HepG2 (cell line): ENCODE results near the gene ZPR1. TPM values are rescaled to one million over a fixed set of nuclear protein-coding genes. Genes with fewer than 3 reads are reported as not detected.

ENCODE experiments used
- ARHGAP35 ChIP-seq: sonication (generic); formaldehyde crosslinking; IDR thresholded peaks from 2 replicates; pipeline ENCODE4 v1.9.0; 2022; ENCODE audit warnings: mild to moderate bottlenecking, inconsistent platforms, moderate library complexity, missing genetic modification reagents, borderline replicate concordance
- ATF6 ChIP-seq: sonication (generic); formaldehyde crosslinking; conservative IDR thresholded peaks from 2 replicates; pipeline ENCODE4 v1.4.0; 2020; ENCODE audit warnings: missing genetic modification reagents
- FOSL2 ChIP-seq: sonication (generic); formaldehyde crosslinking; IDR thresholded peaks from 2 replicates; pipeline ENCODE4 v1.4.0; 2020; ENCODE audit warnings: missing genetic modification reagents
- FOXP1 ChIP-seq, 2 experiments: fragments of 450-650 bp in 1 of 2; IDR thresholded peaks; 2 replicates each; pipeline ENCODE4 v1.6.1; 2017 to 2018; ENCODE audit warnings: antibody characterized with exemption in 1 of 2
- GATAD2A ChIP-seq: IDR thresholded peaks from 2 replicates; pipeline ENCODE4 v1.6.1; 2016
- HDAC2 ChIP-seq: sonication (generic); formaldehyde crosslinking; IDR thresholded peaks from 2 replicates; pipeline ENCODE4 v1.4.0; 2020; ENCODE audit warnings: missing genetic modification reagents
- PCBP1 ChIP-seq: fragments of 200-400 bp; formaldehyde crosslinking; IDR thresholded peaks from 2 replicates; pipeline ENCODE4 v1.6.1; 2017; ENCODE audit warnings: mild to moderate bottlenecking, low read depth, low read length, borderline replicate concordance
- SNAPC2 ChIP-seq: sonication (generic); formaldehyde crosslinking; IDR thresholded peaks from 2 replicates; pipeline ENCODE4 v1.8.1; 2022; ENCODE audit warnings: mild to moderate bottlenecking, missing genetic modification reagents
- TMF1 ChIP-seq: sonication (generic); formaldehyde crosslinking; IDR thresholded peaks from 2 replicates; pipeline ENCODE4 v1.8.1; 2022; ENCODE audit warnings: low read depth, missing genetic modification reagents
- ZFP90 ChIP-seq: sonication (generic); formaldehyde crosslinking; IDR thresholded peaks from 2 replicates; pipeline ENCODE4 v1.8.0; 2022; ENCODE audit warnings: missing genetic modification reagents, mild to moderate bottlenecking, inconsistent platforms, borderline replicate concordance
- ZFX ChIP-seq: sonication (generic); formaldehyde crosslinking; IDR thresholded peaks from 2 replicates; pipeline ENCODE4 v1.4.0; 2020; ENCODE audit warnings: mild to moderate bottlenecking, low read depth, missing genetic modification reagents, moderate library complexity
- ZKSCAN8 ChIP-seq: IDR thresholded peaks from 2 replicates; pipeline ENCODE4 v1.6.1; 2016; ENCODE audit warnings: borderline replicate concordance, missing genetic modification reagents, missing compliant biosample characterization
- ZMYM3 ChIP-seq: sonication (generic); formaldehyde crosslinking; IDR thresholded peaks from 2 replicates; pipeline ENCODE4 v1.5.1; 2020; ENCODE audit warnings: mild to moderate bottlenecking, missing genetic modification reagents
- ZNF12 ChIP-seq: sonication (generic); formaldehyde crosslinking; IDR thresholded peaks from 2 replicates; pipeline ENCODE4 v1.5.0; 2020; ENCODE audit warnings: missing genetic modification reagents
- ZNF263 ChIP-seq: sonication (generic); formaldehyde crosslinking; IDR thresholded peaks from 2 replicates; pipeline ENCODE4 v1.4.0; 2020; ENCODE audit warnings: missing genetic modification reagents
- ZNF281 ChIP-seq: sonication (generic); formaldehyde crosslinking; IDR thresholded peaks from 2 replicates; pipeline ENCODE4 v1.4.0; 2020; ENCODE audit warnings: missing genetic modification reagents, borderline replicate concordance
- ZNF292 ChIP-seq: sonication (generic); formaldehyde crosslinking; IDR thresholded peaks from 2 replicates; pipeline ENCODE4 v1.8.1; 2022; ENCODE audit warnings: mild to moderate bottlenecking, low read depth, missing genetic modification reagents, borderline replicate concordance
- ZNF317 ChIP-seq: sonication (generic); formaldehyde crosslinking; IDR thresholded peaks from 2 replicates; pipeline ENCODE4 v1.5.0; 2020; ENCODE audit warnings: mild to moderate bottlenecking, missing genetic modification reagents
- ZNF567 ChIP-seq: sonication (generic); formaldehyde crosslinking; IDR thresholded peaks from 2 replicates; pipeline ENCODE4 v1.8.1; 2023; ENCODE audit warnings: mild to moderate bottlenecking, missing genetic modification reagents, borderline replicate concordance
- ZNF605 ChIP-seq: sonication (generic); formaldehyde crosslinking; IDR thresholded peaks from 2 replicates; pipeline ENCODE4 v1.8.0; 2022; ENCODE audit warnings: mild to moderate bottlenecking, missing genetic modification reagents
- ZNF614 ChIP-seq: IDR thresholded peaks from 2 replicates; pipeline ENCODE4 v1.6.1; 2018; ENCODE audit warnings: missing biosample characterization, missing genetic modification reagents, inconsistent platforms, borderline replicate concordance
- ZNF629 ChIP-seq: sonication (generic); formaldehyde crosslinking; conservative IDR thresholded peaks from 2 replicates; pipeline ENCODE4 v1.5.0; 2020; ENCODE audit warnings: missing genetic modification reagents
- ZNF792 ChIP-seq: IDR thresholded peaks from 2 replicates; pipeline ENCODE4 v1.6.1; 2016
- polyA plus RNA-seq, 8 experiments: library from polyadenylated mRNA; depleted of rRNA in 3 of 8; stranded (reverse) in 7 of 8; unstranded in 1 of 8; fragments of >200 nt; fragmentation: Illumina TruSeq in 4 of 8; extraction: Trizol in 4 of 8; gene quantifications; 2 replicates each; pipeline versions ENCODE4 v1.2.1 to v1.2.3, GENCODE V29; 2011 to 2016; ENCODE audit warnings: low read depth in 4 of 8, missing spikeins in 1 of 8, mixed read lengths in 1 of 8; ENCODE audit not compliant: insufficient read depth in 1 of 8
- total RNA-seq, 5 experiments: library from RNA; depleted of rRNA; stranded (reverse); fragments of >200 nt; fragmentation: Illumina TruSeq; extraction: Trizol; gene quantifications; 2 replicates each; pipeline ENCODE4 v1.2.3, GENCODE V29; 2016; ENCODE audit warnings: low read depth in 1 of 5
- TF ChIP-seq, protein P1 (sequence below): conservative IDR thresholded peaks from 2 replicates; pipeline ENCODE4 v1.6.1; 2018; ENCODE audit warnings: missing genetic modification reagents

The ZPR1 gene
- total and polyA plus RNA-seq, 2 of the 13 experiments (the other 11 are each of a cell fraction or from before 2014, with no cell fraction given): 40.0 to 79.3 TPM

- TF ChIP-seq ZNF317 (CRISPR knock-in tag) (no peak), ZNF12 (CRISPR knock-in tag) (no peak), ZNF792 (CRISPR knock-in tag) (no peak), FOSL2 (0 out of 2 replicates have a peak, but pooled peaks have one; percentile 7), GATAD2A (0 out of 2 replicates have a peak, but pooled peaks have one; percentile 22), ZNF281 (CRISPR knock-in tag) (peak; percentile 13; the same call in 1 of the 2 replicates), ZNF614 (CRISPR knock-in tag) (no peak), ZMYM3 (peak; percentile 48), ZNF629 (CRISPR knock-in tag) (no peak), FOXP1 (IDR thresholded peaks at IDR 0.05) (no peak), FOXP1 (CRISPR knock-in tag; IDR thresholded peaks at IDR 0.05) (no peak), ZNF263 (CRISPR knock-in tag) (0 out of 2 replicates have a peak, but pooled peaks have one; percentile 34), ZFP90 (CRISPR knock-in tag) (no peak), ARHGAP35 (CRISPR knock-in tag) (no peak), HDAC2 (CRISPR knock-in tag) (no peak), ZKSCAN8 (CRISPR knock-in tag) (no peak), ZNF567 (0 out of 2 replicates have a peak, but pooled peaks have one; percentile 9), ZNF292 (CRISPR knock-in tag) (no peak), ZNF605 (CRISPR knock-in tag) (no peak), ATF6 (CRISPR knock-in tag) (no peak), ZFX (CRISPR knock-in tag) (peak; percentile 43), TMF1 (0 out of 2 replicates have a peak, but pooled peaks have one; percentile 29), PCBP1 (no peak), SNAPC2 (CRISPR knock-in tag) (no peak)
- TF ChIP-seq, protein P1, sequence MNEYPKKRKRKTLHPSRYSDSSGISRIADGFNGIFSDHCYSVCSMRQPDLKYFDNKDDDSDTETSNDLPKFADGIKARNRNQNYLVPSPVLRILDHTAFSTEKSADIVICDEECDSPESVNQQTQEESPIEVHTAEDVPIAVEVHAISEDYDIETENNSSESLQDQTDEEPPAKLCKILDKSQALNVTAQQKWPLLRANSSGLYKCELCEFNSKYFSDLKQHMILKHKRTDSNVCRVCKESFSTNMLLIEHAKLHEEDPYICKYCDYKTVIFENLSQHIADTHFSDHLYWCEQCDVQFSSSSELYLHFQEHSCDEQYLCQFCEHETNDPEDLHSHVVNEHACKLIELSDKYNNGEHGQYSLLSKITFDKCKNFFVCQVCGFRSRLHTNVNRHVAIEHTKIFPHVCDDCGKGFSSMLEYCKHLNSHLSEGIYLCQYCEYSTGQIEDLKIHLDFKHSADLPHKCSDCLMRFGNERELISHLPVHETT (CRISPR knock-in tag): no peak
Measured at GRCh38 chr11:116823031-116823843, 35.4 kb upstream of the ZPR1 start, which contains the start of gene APOA4 (continued).
